ENCODE results near the gene PSMG1.

DNA sequence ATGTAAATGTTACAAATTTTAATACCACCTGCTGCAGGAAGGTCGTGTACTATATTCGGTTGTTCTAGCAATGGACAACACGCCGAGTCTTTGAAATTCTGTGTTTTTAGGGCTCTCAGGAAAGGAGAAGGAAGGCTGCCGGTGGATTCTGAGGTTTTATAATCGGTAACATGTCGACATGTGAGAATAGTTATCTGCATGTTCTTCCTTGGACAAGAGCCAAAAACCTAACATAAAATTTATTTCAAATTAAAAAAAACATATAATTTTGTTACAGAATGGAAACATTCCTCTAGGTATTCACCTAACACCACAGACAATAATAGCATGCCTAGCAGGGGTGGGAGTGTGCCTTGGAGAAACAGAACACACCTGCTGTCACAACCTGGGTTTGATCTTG is 4.8 kb downstream of the PSMG1 start:
- TF ChIP-seq, protein P1, sequence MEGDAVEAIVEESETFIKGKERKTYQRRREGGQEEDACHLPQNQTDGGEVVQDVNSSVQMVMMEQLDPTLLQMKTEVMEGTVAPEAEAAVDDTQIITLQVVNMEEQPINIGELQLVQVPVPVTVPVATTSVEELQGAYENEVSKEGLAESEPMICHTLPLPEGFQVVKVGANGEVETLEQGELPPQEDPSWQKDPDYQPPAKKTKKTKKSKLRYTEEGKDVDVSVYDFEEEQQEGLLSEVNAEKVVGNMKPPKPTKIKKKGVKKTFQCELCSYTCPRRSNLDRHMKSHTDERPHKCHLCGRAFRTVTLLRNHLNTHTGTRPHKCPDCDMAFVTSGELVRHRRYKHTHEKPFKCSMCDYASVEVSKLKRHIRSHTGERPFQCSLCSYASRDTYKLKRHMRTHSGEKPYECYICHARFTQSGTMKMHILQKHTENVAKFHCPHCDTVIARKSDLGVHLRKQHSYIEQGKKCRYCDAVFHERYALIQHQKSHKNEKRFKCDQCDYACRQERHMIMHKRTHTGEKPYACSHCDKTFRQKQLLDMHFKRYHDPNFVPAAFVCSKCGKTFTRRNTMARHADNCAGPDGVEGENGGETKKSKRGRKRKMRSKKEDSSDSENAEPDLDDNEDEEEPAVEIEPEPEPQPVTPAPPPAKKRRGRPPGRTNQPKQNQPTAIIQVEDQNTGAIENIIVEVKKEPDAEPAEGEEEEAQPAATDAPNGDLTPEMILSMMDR (IDR thresholded peaks at IDR 0.05; ENCODE audit: low read length): no peak
- TF ChIP-seq EZH2 (optimal IDR thresholded peaks at IDR 0.05; ENCODE audit: low read depth, low read length): no peak
